ENCODE results near the gene CEP85. TPM values are rescaled to one million over a fixed set of nuclear protein-coding genes. Genes with fewer than 3 reads are reported as not detected.

Gene CEP85
- total and polyA plus RNA-seq, 9 of the 15 experiments (the other 6 are each of a cell fraction or from before 2014, with no cell fraction given) = 42.1 to 140 (median 92.6) TPM

DNA sequence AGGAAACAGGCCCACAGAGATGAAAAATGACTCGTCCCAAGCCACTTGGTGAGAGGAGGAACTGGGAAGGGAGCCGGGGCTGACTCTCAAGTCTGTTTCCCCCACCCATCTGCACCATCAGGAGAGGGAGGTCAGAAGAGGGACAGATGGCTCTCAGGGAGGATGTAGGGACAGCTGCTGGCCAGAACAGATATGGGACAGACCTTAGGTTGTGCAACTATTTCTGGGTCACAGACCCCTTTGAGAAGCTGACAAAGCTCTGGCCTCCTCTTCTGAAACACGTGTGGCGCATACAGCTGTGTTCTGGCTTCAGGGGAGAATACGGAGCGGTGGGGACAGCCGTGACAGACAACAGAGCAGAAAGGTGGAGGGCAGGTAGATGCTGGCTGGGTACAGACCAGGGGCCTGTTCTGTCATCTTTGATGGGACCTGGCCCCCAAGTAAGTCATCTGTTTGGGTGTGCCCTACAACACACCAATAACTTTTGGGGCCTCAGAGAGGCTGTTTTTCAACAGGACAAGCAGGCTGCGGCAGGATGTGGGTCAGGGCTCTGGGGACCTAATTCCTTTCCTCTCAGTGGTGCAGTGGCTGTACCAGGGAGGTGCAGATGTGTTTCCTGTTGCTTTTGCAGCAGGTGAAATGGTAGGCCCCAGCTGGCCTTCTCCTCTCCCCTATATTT lies 53.2 kb downstream of the CEP85 start (continued):
- TF ChIP-seq SMARCB1 (IDR thresholded peaks at IDR 0.05; ENCODE audit: insufficient read length, low read depth) (no peak), ZNF217 (CRISPR knock-in tag; IDR thresholded peaks at IDR 0.05) (no peak), NRF1 (conservative IDR thresholded peaks at IDR 0.05 in 1 of 2, IDR thresholded peaks at IDR 0.05 in 1 of 2) (peak in 1 of 2 experiments; percentile 31; a peak in 1 of 4 replicates), ZNF12 (CRISPR knock-in tag; IDR thresholded peaks at IDR 0.05) (no peak), RAD21 (CRISPR knock-in tag; conservative IDR thresholded peaks at IDR 0.05 in 1 of 2, IDR thresholded peaks at IDR 0.05 in 1 of 2) (peak in 1 of 2 experiments; percentile 29; a peak in 2 of 4 replicates), JUND (IDR thresholded peaks at IDR 0.05; ENCODE audit: borderline replicate concordance, low read depth, low read length) (peak; percentile 63; the same call in 1 of the 2 replicates), JUND (tag; IDR thresholded peaks at IDR 0.05; ENCODE audit: borderline replicate concordance, low read depth, low read length) (peak; percentile 51; the same call in 2 of the 3 replicates), ZZZ3 (IDR thresholded peaks at IDR 0.05) (no peak), E2F6 (IDR thresholded peaks at IDR 0.05; ENCODE audit: borderline replicate concordance in 1 of 2, extremely low read depth in 1 of 2, insufficient read depth in 1 of 2, insufficient read length in 1 of 2, low read depth in 1 of 2, low read length in 1 of 2, poor library complexity in 1 of 2, severe bottlenecking in 1 of 2) (peak; percentile 35 to 79), NCOA2 (IDR thresholded peaks at IDR 0.05; ENCODE audit: partially characterized antibody in 2 of 2) (no peak), NFE2 (IDR thresholded peaks at IDR 0.05; ENCODE audit: low read depth) (peak; percentile 32; the same call in 1 of the 2 replicates), ZNF75A (CRISPR knock-in tag; IDR thresholded peaks at IDR 0.05) (no peak), KLF10 (CRISPR knock-in tag; IDR thresholded peaks at IDR 0.05) (no peak), ILF3 (IDR thresholded peaks at IDR 0.05; ENCODE audit: borderline replicate concordance) (no peak), ARID3A (IDR thresholded peaks at IDR 0.05; ENCODE audit: borderline replicate concordance, low read depth, low read length) (no peak), CEBPB (tag; IDR thresholded peaks at IDR 0.05) (peak; percentile 99), FOXJ2 (tag; IDR thresholded peaks at IDR 0.05) (no peak), NBN (IDR thresholded peaks at IDR 0.05; ENCODE audit: low read depth) (peak; percentile 87; the same call in 1 of the 2 replicates), ZBTB5 (IDR thresholded peaks at IDR 0.05) (no peak), SOX6 (IDR thresholded peaks at IDR 0.05) (peak; percentile 82), ZNF778 (CRISPR knock-in tag; IDR thresholded peaks at IDR 0.05) (no peak)
- TF ChIP-seq, protein P1, sequence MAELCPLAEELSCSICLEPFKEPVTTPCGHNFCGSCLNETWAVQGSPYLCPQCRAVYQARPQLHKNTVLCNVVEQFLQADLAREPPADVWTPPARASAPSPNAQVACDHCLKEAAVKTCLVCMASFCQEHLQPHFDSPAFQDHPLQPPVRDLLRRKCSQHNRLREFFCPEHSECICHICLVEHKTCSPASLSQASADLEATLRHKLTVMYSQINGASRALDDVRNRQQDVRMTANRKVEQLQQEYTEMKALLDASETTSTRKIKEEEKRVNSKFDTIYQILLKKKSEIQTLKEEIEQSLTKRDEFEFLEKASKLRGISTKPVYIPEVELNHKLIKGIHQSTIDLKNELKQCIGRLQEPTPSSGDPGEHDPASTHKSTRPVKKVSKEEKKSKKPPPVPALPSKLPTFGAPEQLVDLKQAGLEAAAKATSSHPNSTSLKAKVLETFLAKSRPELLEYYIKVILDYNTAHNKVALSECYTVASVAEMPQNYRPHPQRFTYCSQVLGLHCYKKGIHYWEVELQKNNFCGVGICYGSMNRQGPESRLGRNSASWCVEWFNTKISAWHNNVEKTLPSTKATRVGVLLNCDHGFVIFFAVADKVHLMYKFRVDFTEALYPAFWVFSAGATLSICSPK (IDR thresholded peaks at IDR 0.05; ENCODE audit: borderline replicate concordance) = no peak

Data from K562 (cell line).